ENCODE measurements around the gene GRIK3. TPM values are rescaled to one million over a fixed set of nuclear protein-coding genes. Genes with fewer than 3 reads are reported as not detected.

GRIK3 gene
- total RNA-seq, 6 experiments from 2014 or later, result 0.07 TPM; not detected in 5

DNA sequence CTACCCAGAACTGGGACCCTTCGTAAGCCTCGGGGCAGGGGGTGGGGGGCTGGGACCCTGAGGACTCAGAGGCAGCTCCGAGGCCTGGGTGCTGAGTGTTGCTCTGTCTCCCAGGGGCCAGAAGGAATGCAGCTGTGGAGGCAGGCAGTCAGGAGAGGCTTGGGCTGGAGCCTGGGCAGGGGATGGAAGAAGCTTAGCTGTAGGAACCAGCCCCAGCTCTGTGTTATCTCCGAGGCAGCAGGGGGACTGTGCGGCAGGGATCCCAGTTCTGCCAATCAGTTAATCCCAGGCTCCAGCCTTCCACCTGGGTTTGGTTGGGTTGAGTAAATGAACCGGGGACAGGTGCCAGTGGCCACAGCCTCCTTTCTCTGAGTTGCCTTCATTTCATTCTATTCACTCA is 8.2 kb upstream of the GRIK3 start:
- Histone ChIP-seq H3K4me3 (no peak overlapping the region), H3K36me3 (no peaks in the 10 kb centered on the region), H3K27ac (no peak overlapping the region), H3K9me3 (no peaks in the 10 kb centered on the region), H3K4me1 (no peaks in the 10 kb centered on the region), H3K27me3 (no peaks in the 10 kb centered on the region)
- DNase-seq (no peak), ATAC-seq (no peak)
- intact Hi-C loops (cut with DNase I), result no loop called here
- no peak for TF ChIP-seq POLR2A (IDR thresholded peaks at IDR 0.05)
- TF ChIP-seq, protein P1, sequence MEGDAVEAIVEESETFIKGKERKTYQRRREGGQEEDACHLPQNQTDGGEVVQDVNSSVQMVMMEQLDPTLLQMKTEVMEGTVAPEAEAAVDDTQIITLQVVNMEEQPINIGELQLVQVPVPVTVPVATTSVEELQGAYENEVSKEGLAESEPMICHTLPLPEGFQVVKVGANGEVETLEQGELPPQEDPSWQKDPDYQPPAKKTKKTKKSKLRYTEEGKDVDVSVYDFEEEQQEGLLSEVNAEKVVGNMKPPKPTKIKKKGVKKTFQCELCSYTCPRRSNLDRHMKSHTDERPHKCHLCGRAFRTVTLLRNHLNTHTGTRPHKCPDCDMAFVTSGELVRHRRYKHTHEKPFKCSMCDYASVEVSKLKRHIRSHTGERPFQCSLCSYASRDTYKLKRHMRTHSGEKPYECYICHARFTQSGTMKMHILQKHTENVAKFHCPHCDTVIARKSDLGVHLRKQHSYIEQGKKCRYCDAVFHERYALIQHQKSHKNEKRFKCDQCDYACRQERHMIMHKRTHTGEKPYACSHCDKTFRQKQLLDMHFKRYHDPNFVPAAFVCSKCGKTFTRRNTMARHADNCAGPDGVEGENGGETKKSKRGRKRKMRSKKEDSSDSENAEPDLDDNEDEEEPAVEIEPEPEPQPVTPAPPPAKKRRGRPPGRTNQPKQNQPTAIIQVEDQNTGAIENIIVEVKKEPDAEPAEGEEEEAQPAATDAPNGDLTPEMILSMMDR (IDR thresholded peaks at IDR 0.05), result no peak
- WGBS (ENCODE audit: insufficient coverage, low coverage, low lambda C conversion rate, missing lambda C conversion rate), result 11% methylated on average over 1 of the region's 6 CpGs

DNA sequence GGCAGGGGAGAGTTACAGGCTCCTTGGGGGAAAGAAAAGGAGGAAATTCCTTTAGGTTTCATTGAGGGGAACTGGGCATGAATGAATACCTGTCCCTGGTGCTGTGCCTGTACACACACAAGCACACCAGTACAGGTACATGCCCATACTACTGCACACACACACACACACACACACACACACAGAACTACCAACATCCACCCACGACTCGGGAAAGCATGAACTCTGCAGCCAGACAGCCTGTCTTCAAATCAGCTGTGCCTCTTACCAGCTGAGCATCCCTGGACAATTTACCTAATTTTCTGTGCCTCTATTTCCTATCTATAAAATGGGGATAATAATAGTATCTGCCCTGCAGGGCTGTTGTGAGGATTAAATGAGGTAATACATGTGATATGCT is 7.2 kb upstream of the GRIK3 start:
- DNase-seq (no peak), ATAC-seq (no peak)
- no peaks in the 10 kb centered on the region for H3K27me3 ChIP-seq
- H3K4me1 ChIP-seq, result no peaks in the 10 kb centered on the region
- 33% methylated on average over 2 of the region's 2 CpGs for WGBS (ENCODE audit: insufficient coverage, low coverage, low lambda C conversion rate, missing lambda C conversion rate)
- no peaks in the 10 kb centered on the region for H3K36me3 ChIP-seq
- intact Hi-C loops (cut with DNase I), result no loop called here
- no peaks in the 10 kb centered on the region for H3K9me3 ChIP-seq
- H3K27ac ChIP-seq, result no peak overlapping the region
- H3K4me3 ChIP-seq, result no peak overlapping the region
- TF ChIP-seq, protein P1 (IDR thresholded peaks at IDR 0.05), result no peak
- no peak for TF ChIP-seq POLR2A (IDR thresholded peaks at IDR 0.05)

DNA sequence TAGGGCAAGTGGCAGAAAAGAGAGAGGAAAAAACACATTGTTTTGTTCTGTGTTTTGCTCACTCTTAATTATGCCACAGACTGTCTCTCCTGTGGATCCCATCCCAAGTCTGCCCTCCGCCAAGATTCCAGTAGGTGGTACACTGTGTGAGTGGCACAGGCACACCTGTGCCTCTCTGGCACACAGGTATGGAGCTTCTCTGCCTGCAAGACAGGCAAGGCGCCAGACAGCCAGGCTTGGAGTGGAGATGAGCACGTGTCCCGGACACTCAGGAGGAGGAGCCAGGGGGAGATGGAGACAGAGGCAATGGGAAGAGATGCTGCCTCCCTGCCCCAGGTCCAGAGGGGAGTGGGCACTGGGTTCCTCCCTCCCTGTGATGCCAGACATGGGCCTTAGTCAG is 6.5 kb upstream of the GRIK3 start:
- Histone ChIP-seq H3K4me1 (no peaks in the 10 kb centered on the region), H3K27ac (no peak overlapping the region), H3K36me3 (no peaks in the 10 kb centered on the region), H3K9me3 (no peaks in the 10 kb centered on the region), H3K4me3 (no peak overlapping the region), H3K27me3 (no peaks in the 10 kb centered on the region)
- no peak for TF ChIP-seq POLR2A (IDR thresholded peaks at IDR 0.05)
- TF ChIP-seq, protein P1 (IDR thresholded peaks at IDR 0.05), result no peak
- DNase-seq, result no peak
- ATAC-seq, result no peak
- WGBS (ENCODE audit: insufficient coverage, low coverage, low lambda C conversion rate, missing lambda C conversion rate), result 42% methylated on average over 1 of the region's 4 CpGs
- intact Hi-C loops (cut with DNase I), result no loop called here

DNA sequence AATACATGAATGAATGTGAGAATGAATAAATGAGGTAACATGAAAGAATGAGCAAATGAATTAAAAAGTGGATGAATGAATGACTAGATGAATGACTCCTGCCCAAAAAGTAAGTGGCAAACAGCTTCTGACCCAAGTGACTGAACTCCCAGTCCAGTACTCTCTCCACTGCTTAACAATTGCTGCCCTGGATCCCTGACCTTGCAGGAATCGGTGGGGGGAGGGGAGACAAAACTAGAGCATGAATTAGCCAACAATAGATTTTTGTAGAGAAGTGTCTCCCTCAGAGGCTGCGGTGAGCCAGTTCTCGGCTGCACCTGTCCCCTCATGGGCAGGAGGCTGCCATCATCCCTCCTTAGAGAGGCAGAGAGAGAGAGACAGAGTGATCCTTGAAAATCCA is 5.9 kb upstream of the GRIK3 start:
- H3K36me3 ChIP-seq, result no peaks in the 10 kb centered on the region
- no peaks in the 10 kb centered on the region for H3K4me1 ChIP-seq
- DNase-seq (no peak), ATAC-seq (no peak)
- H3K27me3 ChIP-seq, result no peaks in the 10 kb centered on the region
- 0% methylated on average over 2 of the region's 3 CpGs for WGBS (ENCODE audit: insufficient coverage, low coverage, low lambda C conversion rate, missing lambda C conversion rate)
- no peaks in the 10 kb centered on the region for H3K9me3 ChIP-seq
- H3K27ac ChIP-seq, result no peak overlapping the region
- no peak for TF ChIP-seq POLR2A (IDR thresholded peaks at IDR 0.05)
- TF ChIP-seq, protein P1 (IDR thresholded peaks at IDR 0.05), result no peak
- intact Hi-C loops (cut with DNase I), result no loop called here
- no peak overlapping the region for H3K4me3 ChIP-seq

Data from right lobe of liver (tissue), 6 donors.